Stomach (tissue), 4 donors: Measurements from ENCODE around the gene RHOBTB1.

Experiments
- EP300 ChIP-seq: sonication (generic); formaldehyde crosslinking; IDR thresholded peaks from one replicate; pipeline ENCODE4 v1.6.1; 2017; ENCODE audit warnings: antibody characterized with exemption
- POLR2A ChIP-seq, 4 donors: fragments of 450-650 bp; IDR thresholded peaks; one replicate each; pipeline ENCODE4 v1.6.1; 2016; ENCODE audit warnings: antibody characterized with exemption in 4 of 4, control low read depth in 2 of 4, mild to moderate bottlenecking in 1 of 4, moderate library complexity in 1 of 4

DNA sequence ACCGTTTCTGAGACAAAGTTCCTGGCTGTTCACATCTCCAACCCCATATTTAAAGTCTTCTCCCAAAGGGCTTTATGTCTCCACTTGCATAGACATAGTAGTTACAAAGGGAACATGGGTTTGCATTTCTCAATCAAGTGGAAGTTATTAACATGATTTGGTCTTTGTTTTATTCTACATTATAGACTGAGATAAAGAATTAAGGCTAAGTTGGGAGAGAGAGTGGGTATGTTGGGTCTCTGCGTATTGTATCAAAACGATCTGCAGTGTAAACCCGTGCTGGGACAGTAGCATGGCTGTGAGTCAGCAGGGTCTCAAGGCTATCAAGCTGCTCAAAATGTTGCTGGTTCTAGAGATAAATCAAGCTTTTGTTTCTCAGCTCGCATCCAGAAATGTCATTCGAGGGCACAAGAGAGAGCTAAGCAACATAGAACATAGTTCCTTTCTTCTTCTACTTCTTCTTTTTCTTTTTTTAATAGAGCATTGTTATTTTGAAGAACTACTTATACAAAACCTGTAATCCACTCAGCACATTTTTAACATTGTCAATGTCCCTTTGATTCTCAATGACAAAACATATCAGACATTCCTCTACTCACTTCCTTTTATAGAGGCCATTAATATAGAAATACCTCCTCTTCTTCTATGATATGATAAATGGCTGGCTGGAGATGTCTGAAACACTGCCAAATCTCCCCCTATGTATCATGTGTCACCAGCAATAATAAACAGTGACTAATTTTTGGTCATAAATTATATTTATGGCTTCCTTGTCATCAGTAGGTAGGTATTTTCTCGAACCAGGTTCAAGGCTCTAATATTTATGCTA lies 34.5 kb upstream of the RHOBTB1 start:
- TF ChIP-seq EP300 (no peak), POLR2A (IDR thresholded peaks at IDR 0.05) (no peak)
